Right lobe of liver (tissue), 4 donors: ENCODE results near the gene MAP3K20.

Source experiments
- CTCF ChIP-seq, 4 donors: fragments of 200-600 bp in 3 of 4; fragments of 450-650 bp in 1 of 4; IDR thresholded peaks; one replicate each; pipeline versions ENCODE4 v1.5.1 to v1.8.0; 2016 to 2022; ENCODE audit warnings: antibody characterized with exemption in 4 of 4, mild to moderate bottlenecking in 2 of 4
- POLR2A ChIP-seq: fragments of 450-650 bp; IDR thresholded peaks from one replicate; pipeline ENCODE4 v1.6.1; 2017; ENCODE audit warnings: antibody characterized with exemption, mild to moderate bottlenecking
- donor health status: DM: no; HTN: no; CAD: no.
- donor health status: DM: no; HTN: no; CAD: no.
- donor health status: DM: no; HTN: yes; CAD: no.

- TF ChIP-seq CTCF (IDR thresholded peaks at IDR 0.05) (no peak), POLR2A (no peak)
Measured at GRCh38 chr2:173076581-173077345, 1.1 kb downstream of the MAP3K20 start.
